K562 (cell line): Measurements from ENCODE around the gene DHDH. TPM values are rescaled to one million over a fixed set of nuclear protein-coding genes. Genes with fewer than 3 reads are reported as not detected.

Source experiments
- ATF7 ChIP-seq: fragments of 450-650 bp; IDR thresholded peaks from 2 replicates; pipeline ENCODE4 v1.7.1; 2014; ENCODE audit warnings: mild to moderate bottlenecking, moderate library complexity
- BCL6 ChIP-seq: fragments of 250-450 bp; sonication (Bioruptor Pico); IDR thresholded peaks from 2 replicates; pipeline ENCODE4 v1.4.0; 2020
- CAMTA2 ChIP-seq: fragments of 250-450 bp; sonication (Bioruptor Pico); conservative IDR thresholded peaks from 2 replicates; pipeline ENCODE4 v1.5.1; 2022
- CBX3 ChIP-seq, 2 experiments: IDR thresholded peaks; 1 replicate in 1 of 2; 2 replicates in 1 of 2; pipeline ENCODE4 v1.6.1; 2012; ENCODE audit warnings: inconsistent platforms in 2 of 2, low read length in 2 of 2, borderline replicate concordance in 1 of 2, control low read depth in 1 of 2
- CBX5 ChIP-seq: IDR thresholded peaks from 2 replicates; pipeline ENCODE4 v1.6.1; 2014; ENCODE audit warnings: low read depth, borderline replicate concordance
- ELF1 ChIP-seq: fragments of 200-800 bp; sonication (Bioruptor generic); IDR thresholded peaks from 2 replicates; pipeline ENCODE4 v1.6.1; 2016; ENCODE audit warnings: missing genetic modification characterization, missing compliant biosample characterization
- FOXM1 ChIP-seq, 2 experiments: fragments of 450-650 bp in 1 of 2; sonication (generic) in 1 of 2; formaldehyde crosslinking in 1 of 2; IDR thresholded peaks; 2 replicates each; pipeline versions ENCODE4 v1.6.1 to v1.9.0; 2017 to 2022; ENCODE audit warnings: low read depth in 2 of 2, mild to moderate bottlenecking in 2 of 2, missing genetic modification reagents in 1 of 2, moderate library complexity in 1 of 2
- SMAD4 ChIP-seq: fragments of 250-450 bp; sonication (Bioruptor Pico); conservative IDR thresholded peaks from 2 replicates; pipeline ENCODE4 v1.8.0; 2021; ENCODE audit warnings: inconsistent platforms, mild to moderate bottlenecking, moderate library complexity
- ZFPM2 ChIP-seq: fragments of 250-450 bp; sonication (Bioruptor Pico); IDR thresholded peaks from 2 replicates; pipeline ENCODE4 v1.5.1; 2022; ENCODE audit warnings: mild to moderate bottlenecking
- polyA plus RNA-seq, 8 experiments: library from polyadenylated mRNA; depleted of rRNA in 4 of 8; stranded (reverse) in 5 of 8; unstranded in 3 of 8; fragments of >200 nt; fragmentation: Nextera tagmentation in 2 of 8; fragmentation: Illumina TruSeq in 1 of 8; extraction: Ambion mirVana in 2 of 8; extraction: Trizol in 1 of 8; gene quantifications; 2 replicates each; pipeline versions ENCODE4 v1.2.1 to v1.2.3, GENCODE V29; 2011 to 2014; ENCODE audit warnings: inconsistent platforms in 1 of 8, missing spikeins in 1 of 8
- total RNA-seq, 7 experiments: library from RNA; depleted of rRNA in 6 of 7; stranded (reverse); fragments of >200 nt in 6 of 7; fragmentation: Illumina TruSeq in 2 of 7; extraction: Trizol in 2 of 7; gene quantifications; 2 replicates each; pipeline versions ENCODE4 v1.2.1 to v1.2.3, GENCODE V29; 2011 to 2021; ENCODE audit warnings: low replicate concordance in 1 of 7
- TF ChIP-seq, protein P1 (sequence below): fragments of 450-650 bp; IDR thresholded peaks from 2 replicates; pipeline ENCODE4 v1.6.1; 2018; ENCODE audit warnings: mild to moderate bottlenecking, low read depth; ENCODE audit not compliant: partially characterized antibody
- TF ChIP-seq, protein P2 (sequence below): sonication (generic); formaldehyde crosslinking; IDR thresholded peaks from 2 replicates; pipeline ENCODE4 v1.8.1; 2022; ENCODE audit warnings: missing genetic modification reagents
- TF ChIP-seq, protein P3 (sequence below): fragments of 250-450 bp; sonication (Bioruptor Pico); IDR thresholded peaks from 2 replicates; pipeline ENCODE4 v1.5.0; 2022; ENCODE audit warnings: mild to moderate bottlenecking

DHDH gene
- total and polyA plus RNA-seq, 9 of the 15 experiments (the other 6 are each of a cell fraction or from before 2014, with no cell fraction given) = 0.37 to 1.9 (median 0.87) TPM

DNA sequence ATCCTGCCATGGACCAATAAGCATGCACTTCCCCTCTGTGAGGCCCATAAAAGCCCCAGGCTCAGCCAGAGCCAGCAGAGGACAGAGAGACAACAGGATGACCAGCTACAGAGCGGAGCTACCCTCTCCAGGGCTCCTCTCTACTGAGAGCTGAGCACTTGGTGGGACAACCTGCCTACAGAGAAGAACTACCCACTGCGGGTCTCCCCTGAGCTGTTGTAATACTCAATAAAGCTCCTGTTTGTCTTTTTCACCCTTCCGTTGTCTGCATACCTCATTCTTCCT lies 13.7 kb downstream of the DHDH start (continued):
- TF ChIP-seq SMAD4 (CRISPR knock-in tag) = no peak
- TF ChIP-seq, protein P1, sequence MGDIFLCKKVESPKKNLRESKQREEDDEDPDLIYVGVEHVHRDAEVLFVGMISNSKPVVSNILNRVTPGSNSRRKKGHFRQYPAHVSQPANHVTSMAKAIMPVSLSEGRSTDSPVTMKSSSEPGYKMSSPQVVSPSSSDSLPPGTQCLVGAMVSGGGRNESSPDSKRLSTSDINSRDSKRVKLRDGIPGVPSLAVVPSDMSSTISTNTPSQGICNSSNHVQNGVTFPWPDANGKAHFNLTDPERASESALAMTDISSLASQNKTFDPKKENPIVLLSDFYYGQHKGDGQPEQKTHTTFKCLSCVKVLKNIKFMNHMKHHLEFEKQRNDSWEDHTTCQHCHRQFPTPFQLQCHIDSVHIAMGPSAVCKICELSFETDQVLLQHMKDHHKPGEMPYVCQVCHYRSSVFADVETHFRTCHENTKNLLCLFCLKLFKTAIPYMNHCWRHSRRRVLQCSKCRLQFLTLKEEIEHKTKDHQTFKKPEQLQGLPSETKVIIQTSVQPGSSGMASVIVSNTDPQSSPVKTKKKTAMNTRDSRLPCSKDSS = peak; percentile 96
- TF ChIP-seq CBX5 = peak; percentile 86; the same call in 1 of the 2 replicates
- peak in 1 of 2 experiments; percentile 97; a peak in 2 of 3 replicates for TF ChIP-seq CBX3 (IDR thresholded peaks at IDR 0.05; ENCODE audit: borderline replicate concordance in 1 of 2, low read length in 2 of 2)
- TF ChIP-seq CAMTA2 (CRISPR knock-in tag) = no peak
- TF ChIP-seq ATF7 = peak; percentile 25; the same call in 1 of the 2 replicates
- no peak for TF ChIP-seq FOXM1 (IDR thresholded peaks at IDR 0.05; ENCODE audit: low read depth)
- TF ChIP-seq FOXM1 (CRISPR knock-in tag; IDR thresholded peaks at IDR 0.05; ENCODE audit: low read depth) = no peak
- TF ChIP-seq BCL6 (CRISPR knock-in tag) = no peak
- TF ChIP-seq, protein P2, sequence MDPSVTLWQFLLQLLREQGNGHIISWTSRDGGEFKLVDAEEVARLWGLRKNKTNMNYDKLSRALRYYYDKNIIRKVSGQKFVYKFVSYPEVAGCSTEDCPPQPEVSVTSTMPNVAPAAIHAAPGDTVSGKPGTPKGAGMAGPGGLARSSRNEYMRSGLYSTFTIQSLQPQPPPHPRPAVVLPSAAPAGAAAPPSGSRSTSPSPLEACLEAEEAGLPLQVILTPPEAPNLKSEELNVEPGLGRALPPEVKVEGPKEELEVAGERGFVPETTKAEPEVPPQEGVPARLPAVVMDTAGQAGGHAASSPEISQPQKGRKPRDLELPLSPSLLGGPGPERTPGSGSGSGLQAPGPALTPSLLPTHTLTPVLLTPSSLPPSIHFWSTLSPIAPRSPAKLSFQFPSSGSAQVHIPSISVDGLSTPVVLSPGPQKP (CRISPR knock-in tag) = no peak
- no peak for TF ChIP-seq ELF1
- TF ChIP-seq, protein P3, sequence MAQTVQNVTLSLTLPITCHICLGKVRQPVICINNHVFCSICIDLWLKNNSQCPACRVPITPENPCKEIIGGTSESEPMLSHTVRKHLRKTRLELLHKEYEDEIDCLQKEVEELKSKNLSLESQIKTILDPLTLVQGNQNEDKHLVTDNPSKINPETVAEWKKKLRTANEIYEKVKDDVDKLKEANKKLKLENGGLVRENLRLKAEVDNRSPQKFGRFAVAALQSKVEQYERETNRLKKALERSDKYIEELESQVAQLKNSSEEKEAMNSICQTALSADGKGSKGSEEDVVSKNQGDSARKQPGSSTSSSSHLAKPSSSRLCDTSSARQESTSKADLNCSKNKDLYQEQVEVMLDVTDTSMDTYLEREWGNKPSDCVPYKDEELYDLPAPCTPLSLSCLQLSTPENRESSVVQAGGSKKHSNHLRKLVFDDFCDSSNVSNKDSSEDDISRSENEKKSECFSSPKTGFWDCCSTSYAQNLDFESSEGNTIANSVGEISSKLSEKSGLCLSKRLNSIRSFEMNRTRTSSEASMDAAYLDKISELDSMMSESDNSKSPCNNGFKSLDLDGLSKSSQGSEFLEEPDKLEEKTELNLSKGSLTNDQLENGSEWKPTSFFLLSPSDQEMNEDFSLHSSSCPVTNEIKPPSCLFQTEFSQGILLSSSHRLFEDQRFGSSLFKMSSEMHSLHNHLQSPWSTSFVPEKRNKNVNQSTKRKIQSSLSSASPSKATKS (CRISPR knock-in tag) = no peak
- TF ChIP-seq ZFPM2 (CRISPR knock-in tag) = no peak
- TF ChIP-seq, all 486 proteins: peak for 10
